Transverse colon (tissue), 4 donors: ENCODE data around the gene ST3GAL4. TPM values are rescaled to one million over a fixed set of nuclear protein-coding genes. Genes with fewer than 3 reads are reported as not detected.
A peak's percentile ranks its signal among the peaks of the same experiment; 100 is the strongest.

Experiments
- DNase-seq: peaks from one replicate; pipeline ENCODE4 v3.0.0-alpha.2; 2019
- H3K27ac ChIP-seq, 4 donors: fragments of 200-600 bp; sonication (generic); 2 replicates each; pipeline ENCODE4 v1.5.1; 2016 to 2018; ENCODE audit warnings: inconsistent platforms in 4 of 4
- H3K27me3 ChIP-seq: fragments of 200-600 bp; sonication (generic); 2 replicates; pipeline ENCODE4 v1.5.1; 2017; ENCODE audit warnings: inconsistent platforms
- H3K36me3 ChIP-seq, 4 donors: fragments of 200-600 bp; sonication (generic); 2 replicates each; pipeline ENCODE4 v1.5.1; 2017 to 2019; ENCODE audit warnings: inconsistent platforms in 4 of 4
- H3K4me1 ChIP-seq, 4 donors: fragments of 200-600 bp; sonication (generic); 2 replicates each; pipeline ENCODE4 v1.5.1; 2017 to 2020; ENCODE audit warnings: inconsistent platforms in 4 of 4
- H3K4me3 ChIP-seq, 4 donors: fragments of 200-600 bp; sonication (generic); 1 replicate in 1 of 4; 2 replicates in 3 of 4; pipeline versions ENCODE4 v1.5.1 to v1.6.1; 2017 to 2019; ENCODE audit warnings: inconsistent platforms in 4 of 4
- H3K9me3 ChIP-seq, 2 donors: fragments of 200-600 bp; sonication (generic); 2 replicates each; pipeline ENCODE4 v1.5.1; 2017 to 2019; ENCODE audit warnings: inconsistent platforms in 2 of 2
- EP300 ChIP-seq: sonication (generic); formaldehyde crosslinking; IDR thresholded peaks from one replicate; pipeline ENCODE4 v1.6.1; 2017; ENCODE audit warnings: antibody characterized with exemption, low read depth
- POLR2A ChIP-seq: fragments of 450-650 bp; IDR thresholded peaks from one replicate; pipeline ENCODE4 v1.6.1; 2016; ENCODE audit warnings: antibody characterized with exemption, mild to moderate bottlenecking, moderate library complexity
- POLR2AphosphoS5 ChIP-seq, 3 donors: sonication (generic); formaldehyde crosslinking; IDR thresholded peaks; one replicate each; pipeline ENCODE4 v1.6.1; 2016; ENCODE audit warnings: antibody characterized with exemption in 3 of 3
- WGBS, 2 donors: methylation state at CpG; one replicate each; pipeline ENCODE4 v1.1.5; 2018; ENCODE audit warnings: low coverage in 1 of 2; 5-methylcytosine and 5-hydroxymethylcytosine counted together
- in situ Hi-C, 4 donors: fragments of 200-750 bp; cut with MboI; loops; one replicate each; pipeline versions ENCODE4 v1.15.0 to v1.15.1; 2017; ENCODE audit warnings: low sequenced_read_pairs in 3 of 4, low pct_ligation_motif_present in 1 of 4, low pct_unique_long_range_greater_than_20kb in 1 of 4
- intact Hi-C: fragments of 100-400 bp; cut with DNase I; formaldehyde crosslinking; loops from one replicate; pipeline ENCODE4 v1.15.1; 2023; ENCODE audit warnings: low total_unique reads
- total RNA-seq, 4 donors: library from RNA; depleted of rRNA; stranded (reverse); fragments of >200 nt; gene quantifications; one replicate each; pipeline ENCODE4 v1.1.0, GENCODE V29; 2016
- TF ChIP-seq, protein P1 (sequence below), 5 experiments: fragments of 200-600 bp in 3 of 5; fragments of 450-650 bp in 2 of 5; sonication (generic) in 3 of 5; IDR thresholded peaks; 1 replicate in 2 of 5; 2 replicates in 3 of 5; pipeline ENCODE4 v1.5.1; 2016 to 2017; ENCODE audit warnings: antibody characterized with exemption in 5 of 5, inconsistent platforms in 3 of 5, mild to moderate bottlenecking in 2 of 5, moderate library complexity in 1 of 5

The ST3GAL4 gene
- total RNA-seq, 4 donors from 2014 or later: 26.1 to 206 (median 166) TPM

DNA sequence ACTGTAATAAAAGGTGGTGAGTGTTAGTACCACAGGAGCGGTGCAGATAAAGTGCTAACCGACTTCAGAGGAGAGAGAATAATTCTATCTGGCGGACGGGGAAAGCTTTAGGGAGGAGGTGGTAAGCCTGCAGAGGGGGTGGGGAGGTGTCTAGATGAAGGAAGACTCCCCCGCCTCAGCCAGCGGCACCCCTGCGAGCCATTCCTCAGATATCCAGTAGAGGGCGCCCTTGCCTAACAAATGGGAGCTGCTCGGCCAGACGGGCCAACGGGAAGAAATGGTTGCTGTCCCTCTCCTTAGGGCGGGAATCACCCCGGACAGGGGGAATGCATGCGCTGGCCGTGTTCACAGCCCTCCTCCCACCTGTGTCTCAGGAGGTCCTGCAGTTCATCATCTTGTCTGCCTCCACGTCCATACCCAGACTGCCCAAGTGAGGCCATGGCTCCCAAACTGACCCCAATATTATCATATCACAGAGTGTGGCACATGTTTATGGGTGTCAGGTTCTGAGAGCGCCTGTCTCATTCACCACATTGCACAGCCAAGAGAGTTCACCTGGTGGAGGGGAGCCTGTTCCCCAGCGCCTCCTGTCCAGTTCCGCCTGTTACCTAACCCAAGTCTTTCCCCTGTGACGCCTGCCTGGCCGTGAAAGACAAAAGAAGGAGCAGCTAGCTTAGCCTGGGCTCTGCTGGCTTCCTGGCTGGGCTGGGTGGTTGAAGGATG lies 85.5 kb downstream of the ST3GAL4 start:
- TF ChIP-seq, protein P1, sequence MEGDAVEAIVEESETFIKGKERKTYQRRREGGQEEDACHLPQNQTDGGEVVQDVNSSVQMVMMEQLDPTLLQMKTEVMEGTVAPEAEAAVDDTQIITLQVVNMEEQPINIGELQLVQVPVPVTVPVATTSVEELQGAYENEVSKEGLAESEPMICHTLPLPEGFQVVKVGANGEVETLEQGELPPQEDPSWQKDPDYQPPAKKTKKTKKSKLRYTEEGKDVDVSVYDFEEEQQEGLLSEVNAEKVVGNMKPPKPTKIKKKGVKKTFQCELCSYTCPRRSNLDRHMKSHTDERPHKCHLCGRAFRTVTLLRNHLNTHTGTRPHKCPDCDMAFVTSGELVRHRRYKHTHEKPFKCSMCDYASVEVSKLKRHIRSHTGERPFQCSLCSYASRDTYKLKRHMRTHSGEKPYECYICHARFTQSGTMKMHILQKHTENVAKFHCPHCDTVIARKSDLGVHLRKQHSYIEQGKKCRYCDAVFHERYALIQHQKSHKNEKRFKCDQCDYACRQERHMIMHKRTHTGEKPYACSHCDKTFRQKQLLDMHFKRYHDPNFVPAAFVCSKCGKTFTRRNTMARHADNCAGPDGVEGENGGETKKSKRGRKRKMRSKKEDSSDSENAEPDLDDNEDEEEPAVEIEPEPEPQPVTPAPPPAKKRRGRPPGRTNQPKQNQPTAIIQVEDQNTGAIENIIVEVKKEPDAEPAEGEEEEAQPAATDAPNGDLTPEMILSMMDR (IDR thresholded peaks at IDR 0.05): peak; percentile 96 to 99 (median 97)
- TF ChIP-seq EP300 (no peak), POLR2A (no peak)
- intact Hi-C loops (loop anchor here (5.0 kb wide), 2 partner anchors 551 to 906 kb away; no protein-coding TSS in a partner anchor), in situ Hi-C loops (loop anchor here in 3 of 4 donors (5.0 to 25.0 kb wide), 3 partner anchors 36 to 904 kb away; no protein-coding TSS in a partner anchor)
- DNase-seq: peak; percentile 79
- 18 to 20% methylated on average over 2 to 19 of the region's 21 CpGs for WGBS, 2 donors
- H3K36me3 ChIP-seq: no peaks in the 10 kb centered on the region
- no peak overlapping the region for H3K4me3 ChIP-seq
- H3K27ac ChIP-seq: no peak overlapping the region
- peaks cover 23% of the 10 kb centered on the region for H3K27me3 ChIP-seq
- H3K9me3 ChIP-seq: no peaks in the 10 kb centered on the region
- peaks cover 0 to 4% (median 2%) of the 10 kb centered on the region in 4 donors for H3K4me1 ChIP-seq

DNA sequence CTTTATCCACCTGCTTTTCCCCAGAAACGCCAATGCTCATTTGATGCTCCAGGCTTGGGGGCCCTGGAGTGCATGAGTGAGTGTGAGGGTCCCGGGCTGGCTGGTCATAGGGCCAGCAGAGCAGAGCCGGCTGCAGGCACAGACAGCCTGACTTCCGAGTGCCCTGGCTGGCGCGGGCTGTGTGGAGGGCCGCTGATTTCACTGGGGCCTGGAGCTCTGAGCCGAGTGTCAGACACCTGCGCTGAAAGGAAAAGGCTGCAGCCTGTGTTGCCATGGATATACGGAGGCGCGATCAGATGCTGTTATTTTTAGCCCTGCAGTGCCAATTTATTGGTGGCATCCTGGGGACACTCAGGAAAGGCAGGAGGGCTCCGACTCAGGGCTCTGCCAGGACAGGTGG lies 87.6 kb downstream of the ST3GAL4 start:
- no peaks in the 10 kb centered on the region for H3K36me3 ChIP-seq
- in situ Hi-C loops: loop anchor here in 3 of 4 donors (5.0 to 25.0 kb wide), 3 partner anchors 34 to 902 kb away; no protein-coding TSS in a partner anchor
- H3K9me3 ChIP-seq: no peaks in the 10 kb centered on the region
- 49% methylated on average over 13 of the region's 13 CpGs; no CpG with 5 or more reads in 1 of the 2 donors for WGBS, 2 donors
- peaks cover 23% of the 10 kb centered on the region for H3K27me3 ChIP-seq
- intact Hi-C loops: loop anchor here (5.0 kb wide), 2 partner anchors 549 to 904 kb away; no protein-coding TSS in a partner anchor
- no peak overlapping the region for H3K27ac ChIP-seq
- H3K4me3 ChIP-seq: no peak overlapping the region
- TF ChIP-seq POLR2AphosphoS5 (IDR thresholded peaks at IDR 0.05) (no peak), POLR2A (no peak), EP300 (no peak)
- TF ChIP-seq, protein P1 (IDR thresholded peaks at IDR 0.05): no peak
- peaks cover 0 to 4% (median 2%) of the 10 kb centered on the region in 4 donors for H3K4me1 ChIP-seq
- DNase-seq: no peak

DNA sequence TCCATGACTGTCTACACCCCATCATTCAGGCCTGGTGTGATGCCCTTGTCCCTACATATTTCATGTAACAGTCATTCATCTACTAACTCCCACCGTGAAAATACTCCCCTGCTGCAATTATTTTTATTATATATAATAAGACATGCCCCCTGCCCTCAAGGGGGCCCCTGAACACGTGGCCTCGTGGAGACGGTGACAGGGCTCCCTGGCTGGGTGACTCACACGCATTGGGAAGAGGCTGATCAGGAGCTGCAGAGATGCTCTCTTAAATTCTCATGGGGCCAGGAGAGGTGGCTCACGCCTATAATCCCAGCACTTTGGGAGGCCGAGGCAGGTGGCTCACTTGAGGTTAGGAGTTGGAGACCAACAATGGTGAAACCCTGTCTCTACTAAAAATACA lies 88.6 kb downstream of the ST3GAL4 start:
- Histone ChIP-seq H3K36me3 (no peaks in the 10 kb centered on the region), H3K4me3 (no peak overlapping the region), H3K27ac (no peak overlapping the region), H3K27me3 (peaks cover 23% of the 10 kb centered on the region), H3K9me3 (no peaks in the 10 kb centered on the region), H3K4me1 (peaks cover 0 to 4% (median 2%) of the 10 kb centered on the region in 4 donors)
- TF ChIP-seq POLR2AphosphoS5 (IDR thresholded peaks at IDR 0.05) (no peak), POLR2A (no peak), EP300 (no peak)
- TF ChIP-seq, protein P1 (IDR thresholded peaks at IDR 0.05): no peak
- WGBS, 2 donors: 67 to 72% methylated on average over 2 to 7 of the region's 7 CpGs
- DNase-seq: no peak
- intact Hi-C loops: loop anchor here (5.0 kb wide), 2 partner anchors 548 to 903 kb away; no protein-coding TSS in a partner anchor
- in situ Hi-C loops: loop anchor here in 3 of 4 donors (5.0 to 25.0 kb wide), 3 partner anchors 33 to 901 kb away; no protein-coding TSS in a partner anchor

DNA sequence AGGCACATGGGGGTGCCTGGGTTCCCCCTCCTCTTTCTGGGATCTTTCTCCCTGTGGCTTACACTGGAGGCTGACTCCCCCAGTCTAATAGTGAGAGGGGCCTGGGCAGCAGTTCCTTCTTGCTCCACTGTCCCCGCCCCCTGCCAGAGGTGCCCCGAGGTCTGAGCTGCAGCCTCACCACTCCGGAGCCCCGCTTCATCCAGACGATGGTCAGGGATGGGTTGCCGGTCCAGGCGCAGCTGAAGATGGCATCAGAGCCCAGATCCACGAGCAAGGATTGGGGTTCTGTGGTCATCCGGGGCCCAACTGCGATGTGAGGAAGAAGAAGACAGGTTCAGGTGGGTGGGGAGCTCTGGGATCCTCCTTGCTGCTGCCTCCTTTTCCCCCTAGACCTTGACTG lies 91.1 kb downstream of the ST3GAL4 start:
- Histone ChIP-seq H3K4me3 (no peak overlapping the region), H3K36me3 (no peaks in the 10 kb centered on the region), H3K9me3 (no peaks in the 10 kb centered on the region), H3K27me3 (peaks cover 18% of the 10 kb centered on the region), H3K27ac (no peak overlapping the region), H3K4me1 (no peaks in the 10 kb centered on the region)
- intact Hi-C loops: no loop called here
- in situ Hi-C loops: loop anchor here in 3 of 4 donors (5.0 to 25.0 kb wide), 3 partner anchors 541 to 898 kb away; no protein-coding TSS in a partner anchor
- DNase-seq: no peak
- WGBS, 2 donors: 73% methylated on average over 10 of the region's 10 CpGs; no CpG with 5 or more reads in 1 of the 2 donors
- TF ChIP-seq EP300 (no peak), POLR2AphosphoS5 (IDR thresholded peaks at IDR 0.05) (no peak), POLR2A (no peak)
- TF ChIP-seq, protein P1 (IDR thresholded peaks at IDR 0.05): no peak
